GM23248 (cell line): ENCODE data around the gene LAMA2. TPM values are rescaled to one million over a fixed set of nuclear protein-coding genes. Genes with fewer than 3 reads are reported as not detected.

ENCODE experiments used
- DNase-seq: peaks from one replicate; pipeline ENCODE4 v3.0.0-alpha.2; 2015
- H2AFZ ChIP-seq: fragments of 200-600 bp; sonication (generic); 2 replicates; pipeline ENCODE4 v1.6.1; 2016; ENCODE audit warnings: antibody characterized with exemption
- H3F3A ChIP-seq: fragments of 200-600 bp; sonication (generic); 2 replicates; pipeline ENCODE4 v1.6.1; 2016; ENCODE audit warnings: mild to moderate bottlenecking, antibody characterized with exemption, mixed run types; ENCODE audit not compliant: insufficient read depth
- H3K27ac ChIP-seq: fragments of 200-600 bp; sonication (generic); 2 replicates; pipeline ENCODE4 v1.5.1; 2016; ENCODE audit warnings: mild to moderate bottlenecking
- H3K27me3 ChIP-seq: fragments of 200-600 bp; sonication (generic); replicated peaks from 2 replicates; pipeline ENCODE4 v1.6.1; 2016; ENCODE audit warnings: mild to moderate bottlenecking; ENCODE audit not compliant: insufficient read depth
- H3K36me3 ChIP-seq: fragments of 200-600 bp; sonication (generic); 2 replicates; pipeline ENCODE4 v1.6.1; 2016; ENCODE audit warnings: low read depth, mild to moderate bottlenecking
- H3K4me1 ChIP-seq: fragments of 200-600 bp; sonication (generic); 2 replicates; pipeline ENCODE4 v1.6.1; 2016; ENCODE audit warnings: mild to moderate bottlenecking; ENCODE audit not compliant: insufficient read depth
- H3K4me2 ChIP-seq: fragments of 200-600 bp; sonication (generic); one replicate; pipeline ENCODE4 v1.6.1; 2016; ENCODE audit warnings: mild to moderate bottlenecking; ENCODE audit not compliant: unreplicated experiment
- H3K4me3 ChIP-seq: fragments of 200-600 bp; sonication (generic); 2 replicates; pipeline ENCODE4 v1.5.1; 2016; ENCODE audit warnings: mild to moderate bottlenecking
- H3K79me2 ChIP-seq: fragments of 200-600 bp; sonication (generic); 2 replicates; pipeline ENCODE4 v1.6.1; 2016; ENCODE audit warnings: mild to moderate bottlenecking; ENCODE audit not compliant: insufficient read depth
- H3K9ac ChIP-seq: fragments of 200-600 bp; sonication (generic); 2 replicates; pipeline ENCODE4 v1.6.1; 2016; ENCODE audit warnings: mild to moderate bottlenecking
- H3K9me2 ChIP-seq: fragments of 200-600 bp; sonication (generic); 2 replicates; pipeline ENCODE4 v1.6.1; 2016; ENCODE audit warnings: mixed run types, mild to moderate bottlenecking, moderate library complexity; ENCODE audit not compliant: insufficient read depth
- H3K9me3 ChIP-seq: fragments of 200-600 bp; sonication (generic); one replicate; pipeline ENCODE4 v1.6.1; 2017; ENCODE audit warnings: low read depth
- H4K20me1 ChIP-seq: fragments of 200-600 bp; sonication (generic); 2 replicates; pipeline ENCODE4 v1.6.0; 2016; ENCODE audit not compliant: insufficient read depth
- EZH2 ChIP-seq: fragments of 200-600 bp; sonication (generic); IDR thresholded peaks from 2 replicates; pipeline ENCODE4 v1.6.1; 2018; ENCODE audit warnings: antibody characterized with exemption, mild to moderate bottlenecking; ENCODE audit not compliant: insufficient read depth, poor library complexity, severe bottlenecking
- EZH2phosphoT487 ChIP-seq: fragments of 200-600 bp; sonication (generic); IDR thresholded peaks from 2 replicates; pipeline ENCODE4 v1.6.1; 2018; ENCODE audit warnings: antibody characterized with exemption, moderate library complexity, mild to moderate bottlenecking, low read depth; ENCODE audit not compliant: insufficient read depth
- WGBS, 2 experiments: methylation state at CpG; one replicate each; pipeline ENCODE4 v1.1.6; 2015 to 2017; ENCODE audit warnings: low lambda C conversion rate in 2 of 2, low coverage in 1 of 2; ENCODE audit errors: missing lambda C conversion rate in 2 of 2; 5-methylcytosine and 5-hydroxymethylcytosine counted together
- in situ Hi-C: fragments of 300-500 bp; cut with MboI; formaldehyde crosslinking; loops from 2 replicates; pipeline ENCODE4 v1.15.0; 2020
- polyA plus RNA-seq: library from polyadenylated mRNA; unstranded; fragments of >200 nt; fragmentation: Nextera tagmentation; extraction: Ambion mirVana; gene quantifications from 2 replicates; pipeline ENCODE4 v1.2.1, GENCODE V29; 2016
- total RNA-seq: library from RNA; depleted of rRNA; stranded (reverse); fragments of >200 nt; shearing (Covaris generic); gene quantifications from 2 replicates; pipeline ENCODE4 v1.2.3, GENCODE V29; 2014

LAMA2 gene
- total and polyA plus RNA-seq, 2 experiments from 2014 or later: 8.3 to 31.1 TPM

DNA sequence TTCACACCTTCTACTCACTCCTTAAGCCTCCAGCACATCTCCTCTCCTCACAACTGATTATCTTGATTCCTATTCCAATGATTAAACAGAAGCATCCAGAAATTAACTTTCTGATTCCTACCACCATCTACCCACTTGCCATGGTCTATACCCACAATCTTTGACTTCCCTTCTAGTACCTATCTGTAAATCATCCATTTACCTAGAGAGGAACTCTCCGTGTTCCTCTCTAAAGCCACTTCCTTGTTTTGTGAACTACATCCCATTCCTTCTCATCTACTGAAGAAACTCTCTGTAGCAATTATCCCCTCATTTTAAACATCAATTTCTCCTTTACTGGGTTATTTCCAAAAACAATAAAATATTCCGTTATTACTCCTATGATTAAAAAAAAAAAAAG, 659.8 kb downstream of the LAMA2 start:
- Histone ChIP-seq H3K36me3 (0 out of 2 replicates have a peak, but pooled peaks cover 5% of the 10 kb centered on the region), H3K4me2 (no peak overlapping the region), H3K27ac (no peak overlapping the region), H3F3A (no peaks in the 10 kb centered on the region), H2AFZ (no peak overlapping the region), H3K9ac (no peak overlapping the region), H3K9me3 (no peaks in the 10 kb centered on the region), H4K20me1 (no peaks in the 10 kb centered on the region), H3K27me3 (no peaks in the 10 kb centered on the region), H3K9me2 (no peaks in the 10 kb centered on the region), H3K79me2 (no peaks in the 10 kb centered on the region), H3K4me1 (no peaks in the 10 kb centered on the region), H3K4me3 (no peak overlapping the region)
- in situ Hi-C loops: no loop called here
- WGBS, 2 experiments: 97 to 100% methylated on average over 2 of the region's 2 CpGs
- no peak for DNase-seq
- TF ChIP-seq EZH2phosphoT487 (no peak), EZH2 (no peak)

- DNase-seq: peak; percentile 10
- WGBS, 2 experiments: 65 to 77% methylated on average over 2 of the region's 2 CpGs
- Histone ChIP-seq H3K4me3 (no peak overlapping the region), H3K79me2 (no peaks in the 10 kb centered on the region), H3F3A (no peaks in the 10 kb centered on the region), H3K27me3 (no peaks in the 10 kb centered on the region), H3K9me3 (no peaks in the 10 kb centered on the region), H3K9me2 (no peaks in the 10 kb centered on the region), H3K4me1 (no peaks in the 10 kb centered on the region), H3K9ac (no peak overlapping the region), H3K4me2 (no peak overlapping the region), H3K27ac (no peak overlapping the region), H3K36me3 (0 out of 2 replicates have a peak, but pooled peaks cover 5% of the 10 kb centered on the region), H2AFZ (no peak overlapping the region), H4K20me1 (no peaks in the 10 kb centered on the region)
- TF ChIP-seq EZH2phosphoT487: no peak
- TF ChIP-seq EZH2: no peak
- in situ Hi-C loops: no loop called here
These were observed 661.0 kb downstream of the LAMA2 start for GRCh38 chr6:129543981-129544380.

GRCh38 chr6:129544892-129545612, 662.1 kb downstream of the LAMA2 start:
- Histone ChIP-seq H3K9me3 (no peaks in the 10 kb centered on the region), H2AFZ (no peak overlapping the region), H3K27ac (no peak overlapping the region), H3K9me2 (no peaks in the 10 kb centered on the region), H3K4me1 (no peaks in the 10 kb centered on the region), H3K4me3 (no peak overlapping the region), H4K20me1 (no peaks in the 10 kb centered on the region), H3K27me3 (no peaks in the 10 kb centered on the region), H3K4me2 (no peak overlapping the region), H3K79me2 (no peaks in the 10 kb centered on the region), H3K36me3 (0 out of 2 replicates have a peak, but pooled peaks cover 5% of the 10 kb centered on the region), H3F3A (no peaks in the 10 kb centered on the region), H3K9ac (no peak overlapping the region)
- in situ Hi-C loops: no loop called here
- DNase-seq: no peak
- no peak for TF ChIP-seq EZH2
- no peak for TF ChIP-seq EZH2phosphoT487
- 96 to 97% methylated on average over 8 of the region's 8 CpGs for WGBS, 2 experiments

GRCh38 chr6:129546702-129547101, 663.8 kb downstream of the LAMA2 start:
- Histone ChIP-seq H3K79me2 (no peaks in the 10 kb centered on the region), H3K9ac (no peak overlapping the region), H3K27ac (no peak overlapping the region), H3K4me3 (no peak overlapping the region), H3K27me3 (no peaks in the 10 kb centered on the region), H3K9me3 (no peaks in the 10 kb centered on the region), H2AFZ (no peak overlapping the region), H3K4me1 (no peaks in the 10 kb centered on the region), H3K4me2 (no peak overlapping the region), H3K9me2 (no peaks in the 10 kb centered on the region), H4K20me1 (no peaks in the 10 kb centered on the region), H3F3A (no peaks in the 10 kb centered on the region), H3K36me3 (0 out of 2 replicates have a peak, but pooled peaks cover 5% of the 10 kb centered on the region)
- in situ Hi-C loops: no loop called here
- TF ChIP-seq EZH2: no peak
- TF ChIP-seq EZH2phosphoT487: no peak
- DNase-seq: no peak
- 76 to 85% methylated on average over 4 of the region's 4 CpGs for WGBS, 2 experiments

DNA sequence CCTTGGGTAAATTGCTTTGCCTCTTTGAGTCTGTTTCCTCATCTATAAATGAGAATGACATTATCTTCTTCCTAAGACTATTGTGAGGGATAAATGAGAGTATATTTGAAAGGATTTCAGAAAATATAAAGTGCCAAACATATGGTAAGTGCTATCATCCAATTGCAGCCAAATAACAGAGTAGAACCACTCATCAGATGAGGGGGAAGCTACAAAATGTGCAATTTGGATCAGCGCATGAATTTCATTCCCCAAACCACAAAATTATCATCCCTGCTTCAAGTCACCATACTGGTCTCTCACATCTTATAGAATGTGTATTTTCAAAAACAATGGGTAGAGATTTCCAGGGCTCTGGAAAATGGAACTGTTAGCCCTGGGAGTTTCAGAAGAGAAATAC, 668.5 kb downstream of the LAMA2 start:
- in situ Hi-C loops: no loop called here
- 95 to 100% methylated on average over 1 of the region's 1 CpG for WGBS, 2 experiments
- no peak for TF ChIP-seq EZH2phosphoT487
- TF ChIP-seq EZH2: no peak

More for the DNA sequence above, 668.5 kb downstream of the LAMA2 start:
- Histone ChIP-seq H3K4me3 (no peak overlapping the region), H3K27ac (no peak overlapping the region), H3K36me3 (no peaks in the 10 kb centered on the region), H4K20me1 (no peaks in the 10 kb centered on the region), H3K4me2 (no peak overlapping the region), H2AFZ (no peak overlapping the region), H3K9me3 (no peaks in the 10 kb centered on the region), H3K9ac (no peak overlapping the region), H3K79me2 (no peaks in the 10 kb centered on the region), H3F3A (no peaks in the 10 kb centered on the region), H3K4me1 (no peaks in the 10 kb centered on the region), H3K9me2 (no peaks in the 10 kb centered on the region), H3K27me3 (no peaks in the 10 kb centered on the region)
- DNase-seq: no peak
